Suprapubic skin (tissue), 4 donors: ENCODE measurements around the gene GOSR1. TPM values are rescaled to one million over a fixed set of nuclear protein-coding genes. Genes with fewer than 3 reads are reported as not detected.
"Not testable (repeated sequence)": the region's sequence is repeated elsewhere in the genome, so short reads cannot be mapped to it uniquely, and the experiment has no call there.

ENCODE experiments used
- DNase-seq, 2 donors: peaks; one replicate each; pipeline ENCODE4 v3.0.0-alpha.2; 2019; ENCODE audit warnings: low spot score in 2 of 2
- H3K27ac ChIP-seq: fragments of 200-600 bp; sonication (generic); one replicate; pipeline ENCODE4 v1.5.1; 2019
- H3K27me3 ChIP-seq: fragments of 200-600 bp; sonication (generic); one replicate; pipeline ENCODE4 v1.5.1; 2019
- H3K36me3 ChIP-seq: fragments of 200-600 bp; sonication (generic); one replicate; pipeline ENCODE4 v1.5.1; 2019
- H3K4me1 ChIP-seq: fragments of 200-600 bp; sonication (generic); one replicate; pipeline ENCODE4 v1.5.1; 2019
- H3K4me3 ChIP-seq: fragments of 200-600 bp; sonication (generic); one replicate; pipeline ENCODE4 v1.5.1; 2019; ENCODE audit warnings: mild to moderate bottlenecking
- H3K9me3 ChIP-seq: fragments of 200-600 bp; sonication (generic); one replicate; pipeline ENCODE4 v1.5.1; 2019
- EP300 ChIP-seq: sonication (generic); formaldehyde crosslinking; IDR thresholded peaks from one replicate; pipeline ENCODE4 v1.6.1; 2017; ENCODE audit warnings: antibody characterized with exemption
- POLR2A ChIP-seq, 2 donors: fragments of 450-650 bp; IDR thresholded peaks; one replicate each; pipeline ENCODE4 v1.6.1; 2017; ENCODE audit warnings: antibody characterized with exemption in 2 of 2, mild to moderate bottlenecking in 2 of 2, moderate library complexity in 2 of 2
- POLR2AphosphoS5 ChIP-seq, 3 donors: sonication (generic); formaldehyde crosslinking; IDR thresholded peaks; one replicate each; pipeline ENCODE4 v1.6.1; 2017; ENCODE audit warnings: antibody characterized with exemption in 3 of 3
- WGBS: methylation state at CpG from one replicate; pipeline ENCODE4 v1.1.5; 2018; 5-methylcytosine and 5-hydroxymethylcytosine counted together
- total RNA-seq, 4 donors: library from RNA; depleted of rRNA; stranded (reverse); fragments of >200 nt; gene quantifications; one replicate each; pipeline ENCODE4 v1.1.0, GENCODE V29; 2016
- TF ChIP-seq, protein P1 (sequence below), 2 donors: fragments of 200-600 bp in 1 of 2; fragments of 450-650 bp in 1 of 2; sonication (generic) in 1 of 2; IDR thresholded peaks; one replicate each; pipeline ENCODE4 v1.5.1; 2016 to 2019; ENCODE audit warnings: antibody characterized with exemption in 2 of 2, mild to moderate bottlenecking in 1 of 2, moderate library complexity in 1 of 2

GOSR1 gene
- total RNA-seq, 4 donors from 2014 or later, result 24.0 to 54.2 (median 47.6) TPM

GRCh38 chr17:30530346-30531025 is 53.3 kb downstream of the GOSR1 start:
- no peak for DNase-seq
- H3K27ac ChIP-seq, result no peak overlapping the region
- peaks cover 8% of the 10 kb centered on the region for H3K36me3 ChIP-seq
- no peak for TF ChIP-seq EP300
- TF ChIP-seq POLR2AphosphoS5 (IDR thresholded peaks at IDR 0.05), result no peak
- no peak for TF ChIP-seq POLR2A (IDR thresholded peaks at IDR 0.05)
- TF ChIP-seq, protein P1, sequence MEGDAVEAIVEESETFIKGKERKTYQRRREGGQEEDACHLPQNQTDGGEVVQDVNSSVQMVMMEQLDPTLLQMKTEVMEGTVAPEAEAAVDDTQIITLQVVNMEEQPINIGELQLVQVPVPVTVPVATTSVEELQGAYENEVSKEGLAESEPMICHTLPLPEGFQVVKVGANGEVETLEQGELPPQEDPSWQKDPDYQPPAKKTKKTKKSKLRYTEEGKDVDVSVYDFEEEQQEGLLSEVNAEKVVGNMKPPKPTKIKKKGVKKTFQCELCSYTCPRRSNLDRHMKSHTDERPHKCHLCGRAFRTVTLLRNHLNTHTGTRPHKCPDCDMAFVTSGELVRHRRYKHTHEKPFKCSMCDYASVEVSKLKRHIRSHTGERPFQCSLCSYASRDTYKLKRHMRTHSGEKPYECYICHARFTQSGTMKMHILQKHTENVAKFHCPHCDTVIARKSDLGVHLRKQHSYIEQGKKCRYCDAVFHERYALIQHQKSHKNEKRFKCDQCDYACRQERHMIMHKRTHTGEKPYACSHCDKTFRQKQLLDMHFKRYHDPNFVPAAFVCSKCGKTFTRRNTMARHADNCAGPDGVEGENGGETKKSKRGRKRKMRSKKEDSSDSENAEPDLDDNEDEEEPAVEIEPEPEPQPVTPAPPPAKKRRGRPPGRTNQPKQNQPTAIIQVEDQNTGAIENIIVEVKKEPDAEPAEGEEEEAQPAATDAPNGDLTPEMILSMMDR (IDR thresholded peaks at IDR 0.05), result no peak
- WGBS, result 96% methylated on average over 2 of the region's 2 CpGs
- no peak overlapping the region for H3K4me3 ChIP-seq
- H3K4me1 ChIP-seq, result no peaks in the 10 kb centered on the region
- H3K27me3 ChIP-seq, result no peaks in the 10 kb centered on the region
- no peaks in the 10 kb centered on the region for H3K9me3 ChIP-seq

DNA sequence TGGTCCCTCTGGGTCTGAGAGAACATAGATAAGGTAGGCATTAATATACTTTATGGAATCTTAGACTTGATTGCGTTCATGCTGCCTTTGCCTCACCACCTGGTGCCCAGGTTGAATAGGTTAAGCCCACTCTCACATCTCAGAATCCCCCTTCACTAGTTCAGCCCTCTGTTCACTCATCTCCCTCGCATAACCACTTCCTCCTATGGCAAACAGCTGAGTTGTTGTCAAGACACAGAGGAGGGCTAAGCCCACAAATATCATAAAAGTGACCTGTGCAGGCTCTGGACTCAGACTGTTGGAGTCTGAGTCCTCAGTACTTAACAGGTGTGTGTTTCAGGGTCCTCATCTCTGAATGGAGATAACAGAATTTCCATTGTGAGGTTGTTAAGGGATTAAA is 55.7 kb downstream of the GOSR1 start:
- no peak overlapping the region for H3K4me3 ChIP-seq
- WGBS, result 88% methylated on average over 2 of the region's 2 CpGs
- peaks cover 4% of the 10 kb centered on the region for H3K36me3 ChIP-seq
- no peaks in the 10 kb centered on the region for H3K27me3 ChIP-seq
- DNase-seq, result no peak
- TF ChIP-seq POLR2A (IDR thresholded peaks at IDR 0.05), result no peak
- TF ChIP-seq EP300, result no peak
- no peak for TF ChIP-seq POLR2AphosphoS5 (IDR thresholded peaks at IDR 0.05)
- TF ChIP-seq, protein P1 (IDR thresholded peaks at IDR 0.05), result no peak
- H3K27ac ChIP-seq, result no peak overlapping the region
- no peaks in the 10 kb centered on the region for H3K9me3 ChIP-seq
- H3K4me1 ChIP-seq, result no peaks in the 10 kb centered on the region

DNA sequence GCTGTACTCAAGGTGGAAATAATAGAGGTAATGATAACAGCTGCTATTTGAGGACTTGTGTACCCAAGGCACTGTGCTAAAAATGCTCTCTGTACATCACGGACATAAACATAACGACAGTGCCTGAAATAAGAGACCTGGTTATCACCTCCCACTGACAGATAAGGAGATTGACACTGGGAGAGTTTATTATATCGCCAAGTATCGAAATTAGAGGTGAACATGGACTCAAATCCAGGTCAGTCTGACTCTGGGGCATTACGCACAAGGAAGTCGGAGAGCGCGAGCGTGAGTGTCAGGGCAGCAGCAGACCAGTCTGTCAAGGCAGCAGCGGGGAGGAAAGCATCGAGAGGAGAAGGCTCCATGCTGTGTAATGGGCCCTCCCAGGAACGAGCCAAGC is 57.1 kb downstream of the GOSR1 start:
- WGBS, result 90% methylated on average over 12 of the region's 12 CpGs
- Histone ChIP-seq H3K4me3 (no peak overlapping the region), H3K4me1 (no peaks in the 10 kb centered on the region), H3K36me3 (peaks cover 4% of the 10 kb centered on the region), H3K27me3 (no peaks in the 10 kb centered on the region), H3K9me3 (no peaks in the 10 kb centered on the region), H3K27ac (no peak overlapping the region)
- no peak for DNase-seq
- TF ChIP-seq POLR2A (IDR thresholded peaks at IDR 0.05) (no peak), EP300 (no peak), POLR2AphosphoS5 (IDR thresholded peaks at IDR 0.05) (no peak)
- TF ChIP-seq, protein P1 (IDR thresholded peaks at IDR 0.05), result no peak

DNA sequence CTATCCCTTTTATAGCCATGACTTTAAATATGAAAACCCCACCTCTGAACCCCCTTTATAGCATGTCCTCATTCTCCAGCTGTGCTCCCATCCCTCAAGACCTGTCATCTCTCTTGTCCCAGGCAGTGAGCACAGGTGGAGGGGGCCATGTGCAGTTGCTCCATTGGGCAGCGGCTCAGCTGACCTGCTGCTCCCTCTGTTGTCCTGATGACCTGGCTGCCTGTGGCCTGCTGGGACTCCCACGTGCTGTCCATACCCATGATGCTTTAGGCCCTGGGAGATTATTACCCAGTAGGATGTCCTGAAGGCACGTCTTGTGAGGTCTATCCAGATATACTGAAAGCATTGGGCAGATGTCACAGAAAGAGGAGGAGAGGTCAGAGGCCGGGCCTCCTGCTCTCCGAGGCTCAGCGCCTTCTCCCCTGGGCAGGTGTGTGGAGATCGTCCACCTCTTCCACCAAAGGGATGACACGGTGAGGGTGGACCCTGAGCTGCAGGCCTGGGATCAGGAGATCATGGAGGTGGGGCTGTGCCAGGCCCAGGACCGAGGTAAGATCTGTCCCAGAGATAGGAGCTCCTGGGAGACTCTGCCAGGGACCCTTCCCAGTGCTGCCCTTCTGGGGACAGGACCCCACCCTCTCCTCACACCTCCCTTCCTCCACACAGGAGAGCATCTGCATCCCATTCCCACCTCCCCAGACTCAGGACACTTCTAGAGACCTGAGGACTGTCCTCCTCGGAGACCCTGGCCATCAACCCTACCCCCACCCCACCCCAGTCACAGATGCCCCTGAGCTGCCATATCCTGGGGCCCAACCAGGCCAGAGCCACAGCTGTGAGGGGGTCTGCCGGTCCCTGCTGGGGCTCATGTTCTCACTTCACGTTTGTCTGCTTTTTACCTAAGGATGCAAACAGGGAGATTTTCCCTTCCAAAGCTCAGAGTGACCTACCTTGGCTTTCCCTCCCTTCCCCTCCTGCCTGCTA is 58.0 kb downstream of the GOSR1 start:
- Histone ChIP-seq H3K27ac (no peak overlapping the region), H3K9me3 (no peaks in the 10 kb centered on the region), H3K4me1 (no peaks in the 10 kb centered on the region), H3K36me3 (peaks cover 3% of the 10 kb centered on the region), H3K27me3 (no peaks in the 10 kb centered on the region), H3K4me3 (no peak overlapping the region)
- TF ChIP-seq EP300, result no peak
- no peak for TF ChIP-seq POLR2A (IDR thresholded peaks at IDR 0.05)
- TF ChIP-seq, protein P1 (IDR thresholded peaks at IDR 0.05), result no peak
- no peak for TF ChIP-seq POLR2AphosphoS5 (IDR thresholded peaks at IDR 0.05)
- 83% methylated on average over 12 of the region's 12 CpGs for WGBS
- no peak for DNase-seq

GRCh38 chr17:30536846-30537245 is 59.6 kb downstream of the GOSR1 start:
- H3K4me3 ChIP-seq, H3K27ac ChIP-seq, H3K9me3 ChIP-seq, H3K27me3 ChIP-seq, DNase-seq, H3K36me3 ChIP-seq, H3K4me1 ChIP-seq: not testable (repeated sequence)
- WGBS, result 96% methylated on average over 16 of the region's 16 CpGs

DNA sequence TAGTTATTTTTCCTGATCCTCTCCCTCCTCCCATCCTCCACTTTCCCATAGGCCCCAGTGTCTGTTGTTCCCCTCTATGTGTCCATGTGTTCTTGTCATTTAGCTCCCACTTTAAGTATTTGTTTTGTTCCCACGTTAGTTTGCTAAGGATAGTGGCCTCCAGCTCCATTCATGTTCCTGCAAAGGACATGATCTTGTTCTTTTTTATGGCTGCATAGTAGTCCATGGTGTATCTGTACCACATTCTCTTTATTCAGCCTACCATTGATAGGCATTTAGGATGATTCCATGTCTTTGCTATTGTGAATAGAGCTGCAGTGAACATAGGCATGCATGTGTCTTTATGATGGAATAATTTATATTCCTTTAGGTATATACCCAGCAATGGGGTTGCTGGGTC is 60.5 kb downstream of the GOSR1 start:
- whole genome bisulfite sequencing, result 84% methylated on average over 1 of the region's 1 CpG
- not testable (repeated sequence) for H3K27ac ChIP-seq

More for the DNA sequence above, 60.5 kb downstream of the GOSR1 start:
- not testable (repeated sequence) for H3K4me3 ChIP-seq, H3K4me1 ChIP-seq, H3K27me3 ChIP-seq, DNase-seq, H3K9me3 ChIP-seq, H3K36me3 ChIP-seq
